ENCODE measurements around the gene CAPN10. TPM values are rescaled to one million over a fixed set of nuclear protein-coding genes. Genes with fewer than 3 reads are reported as not detected.

Gene CAPN10
- total RNA-seq, 1 donor from 2014 or later, result 24.9 TPM

DNA sequence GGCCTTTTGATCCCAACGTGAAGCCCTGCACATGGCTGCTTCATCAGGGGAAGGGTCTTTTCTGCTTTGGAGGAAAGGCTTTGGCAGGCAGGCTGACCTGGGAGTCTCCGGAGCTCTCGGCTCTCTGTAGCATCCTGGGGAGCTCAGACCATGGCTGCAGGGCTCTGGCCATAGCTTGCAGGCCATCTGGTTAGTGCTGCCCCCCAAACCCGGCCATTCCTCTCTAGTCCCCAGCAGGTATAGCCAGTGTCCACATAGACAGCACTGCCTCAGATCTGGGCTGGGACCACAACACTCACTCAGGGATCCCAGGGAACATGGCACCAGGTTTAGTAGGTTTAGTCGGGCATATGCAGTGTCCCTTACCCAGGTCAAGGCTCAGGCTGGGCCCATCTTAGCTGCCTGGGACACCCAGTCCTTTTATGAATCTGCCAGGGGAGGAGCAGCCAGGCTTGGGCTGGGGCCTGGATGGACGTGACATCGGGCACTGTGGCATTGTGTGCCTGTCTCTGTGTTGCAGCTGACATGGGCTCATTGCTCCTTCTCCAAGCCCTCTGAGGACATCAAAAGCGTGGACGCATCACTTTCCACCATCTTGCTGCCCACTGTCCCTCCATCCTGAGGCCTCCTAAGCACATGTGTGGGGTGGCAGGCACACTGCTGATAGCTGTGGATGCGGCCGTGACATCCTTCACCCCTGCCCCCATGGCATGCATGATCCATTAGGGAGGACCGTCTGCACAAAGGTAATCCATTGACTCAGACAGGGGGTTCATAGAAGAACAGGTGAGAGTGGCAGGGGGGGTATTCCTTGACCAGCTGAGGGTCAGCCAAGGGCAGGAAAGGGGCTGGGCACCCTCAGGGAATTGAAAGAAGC lies 19.6 kb downstream of the CAPN10 start:
- no peak for DNase-seq (ENCODE audit: low read depth)
- no peak overlapping the region for H3K4me3 Mint-ChIP-seq (ENCODE audit: unreplicated experiment)
- no peaks in the 10 kb centered on the region for H3K9me3 Mint-ChIP-seq (ENCODE audit: unreplicated experiment)

DNA sequence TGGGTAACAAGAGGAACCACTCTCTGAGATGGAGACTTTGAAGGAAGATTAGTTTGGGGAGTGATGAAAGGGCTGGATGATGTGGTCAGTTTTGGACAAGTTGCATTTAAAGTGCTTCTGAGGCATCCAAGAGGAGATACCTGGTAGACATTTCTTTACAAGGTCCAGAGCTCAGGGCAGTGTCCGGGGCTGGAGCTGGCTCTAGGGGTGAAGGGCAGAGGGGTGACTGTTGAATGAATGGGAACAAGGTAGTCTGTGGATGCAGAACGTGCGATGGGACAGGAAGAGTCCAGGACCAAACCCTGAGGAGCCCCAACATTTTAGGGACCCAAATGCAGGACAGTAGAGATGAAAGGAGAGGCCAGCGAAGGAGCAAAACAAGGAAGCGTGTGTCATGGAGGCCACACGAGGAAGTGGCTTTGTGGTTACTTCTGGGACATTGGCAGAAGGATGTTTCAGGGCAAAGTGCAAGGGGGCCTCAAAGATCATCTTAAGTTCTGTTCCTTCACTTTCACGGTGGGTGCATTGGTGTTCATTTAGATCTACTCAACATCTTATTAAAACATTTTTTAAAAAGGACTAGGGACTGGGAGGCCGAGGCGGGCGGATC lies 25.2 kb downstream of the CAPN10 start:
- no peak for TF ChIP-seq EZH2 (IDR thresholded peaks at IDR 0.05; ENCODE audit: insufficient read depth, low read length)
- TF ChIP-seq, protein P1, sequence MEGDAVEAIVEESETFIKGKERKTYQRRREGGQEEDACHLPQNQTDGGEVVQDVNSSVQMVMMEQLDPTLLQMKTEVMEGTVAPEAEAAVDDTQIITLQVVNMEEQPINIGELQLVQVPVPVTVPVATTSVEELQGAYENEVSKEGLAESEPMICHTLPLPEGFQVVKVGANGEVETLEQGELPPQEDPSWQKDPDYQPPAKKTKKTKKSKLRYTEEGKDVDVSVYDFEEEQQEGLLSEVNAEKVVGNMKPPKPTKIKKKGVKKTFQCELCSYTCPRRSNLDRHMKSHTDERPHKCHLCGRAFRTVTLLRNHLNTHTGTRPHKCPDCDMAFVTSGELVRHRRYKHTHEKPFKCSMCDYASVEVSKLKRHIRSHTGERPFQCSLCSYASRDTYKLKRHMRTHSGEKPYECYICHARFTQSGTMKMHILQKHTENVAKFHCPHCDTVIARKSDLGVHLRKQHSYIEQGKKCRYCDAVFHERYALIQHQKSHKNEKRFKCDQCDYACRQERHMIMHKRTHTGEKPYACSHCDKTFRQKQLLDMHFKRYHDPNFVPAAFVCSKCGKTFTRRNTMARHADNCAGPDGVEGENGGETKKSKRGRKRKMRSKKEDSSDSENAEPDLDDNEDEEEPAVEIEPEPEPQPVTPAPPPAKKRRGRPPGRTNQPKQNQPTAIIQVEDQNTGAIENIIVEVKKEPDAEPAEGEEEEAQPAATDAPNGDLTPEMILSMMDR (IDR thresholded peaks at IDR 0.05; ENCODE audit: insufficient read depth, low read depth, low read length), result no peak
- Mint-ChIP-seq H3K27ac (ENCODE audit: unreplicated experiment) (no peak overlapping the region), H3K27me3 (ENCODE audit: low read depth, unreplicated experiment) (peaks cover 3% of the 10 kb centered on the region), H3K4me3 (ENCODE audit: unreplicated experiment) (no peak overlapping the region), H3K36me3 (ENCODE audit: low read depth, unreplicated experiment) (peaks cover 7% of the 10 kb centered on the region), H3K4me1 (ENCODE audit: low read depth, unreplicated experiment) (no peaks in the 10 kb centered on the region), H3K9me3 (ENCODE audit: unreplicated experiment) (no peaks in the 10 kb centered on the region)
- Histone ChIP-seq H3K36me3 (ENCODE audit: insufficient read depth, low read length) (no peaks in the 10 kb centered on the region), H3K27me3 (ENCODE audit: insufficient read depth, low read length) (no peaks in the 10 kb centered on the region), H4K20me1 (ENCODE audit: insufficient read depth, low read length) (no peaks in the 10 kb centered on the region), H3K4me1 (ENCODE audit: insufficient read depth, low read length) (no peaks in the 10 kb centered on the region), H3K4me3 (ENCODE audit: insufficient read depth, low read depth, low read length) (no peak overlapping the region), H3K9me3 (ENCODE audit: insufficient read depth, low read depth, low read length) (no peaks in the 10 kb centered on the region), H3K4me2 (ENCODE audit: low read length) (no peak overlapping the region), H2AFZ (ENCODE audit: low read depth, low read length) (no peak overlapping the region), H3K79me2 (ENCODE audit: insufficient read depth, low read length) (no peaks in the 10 kb centered on the region), H3K9ac (ENCODE audit: low read length) (no peak overlapping the region), H3K27ac (ENCODE audit: low read depth, low read length) (no peak overlapping the region)
- DNase-seq (ENCODE audit: low read depth) (no peak), FAIRE-seq (no peak)

More for the DNA sequence above, 19.6 kb downstream of the CAPN10 start:
- H3K4me1 Mint-ChIP-seq (ENCODE audit: low read depth, unreplicated experiment), result no peaks in the 10 kb centered on the region
- H4K20me1 ChIP-seq (ENCODE audit: insufficient read depth, low read length), result no peaks in the 10 kb centered on the region
- no peaks in the 10 kb centered on the region for H3K9me3 ChIP-seq (ENCODE audit: insufficient read depth, low read depth, low read length)
- TF ChIP-seq EZH2 (IDR thresholded peaks at IDR 0.05; ENCODE audit: insufficient read depth, low read length), result no peak
- TF ChIP-seq, protein P1 (IDR thresholded peaks at IDR 0.05; ENCODE audit: insufficient read depth, low read depth, low read length), result no peak
- no peaks in the 10 kb centered on the region for H3K79me2 ChIP-seq (ENCODE audit: insufficient read depth, low read length)
- H3K4me2 ChIP-seq (ENCODE audit: low read length), result no peak overlapping the region
- H3K4me3 ChIP-seq (ENCODE audit: insufficient read depth, low read depth, low read length), result no peak overlapping the region
- H3K27me3 Mint-ChIP-seq (ENCODE audit: low read depth, unreplicated experiment), result peaks cover 4% of the 10 kb centered on the region
- no peak overlapping the region for H2AFZ ChIP-seq (ENCODE audit: low read depth, low read length)
- H3K36me3 ChIP-seq (ENCODE audit: insufficient read depth, low read length), result no peaks in the 10 kb centered on the region
- no peak for FAIRE-seq
- no peak overlapping the region for H3K27ac ChIP-seq (ENCODE audit: low read depth, low read length)
- H3K36me3 Mint-ChIP-seq (ENCODE audit: low read depth, unreplicated experiment), result peaks cover 5% of the 10 kb centered on the region
- H3K27me3 ChIP-seq (ENCODE audit: insufficient read depth, low read length), result no peaks in the 10 kb centered on the region
- H3K27ac Mint-ChIP-seq (ENCODE audit: unreplicated experiment), result no peak overlapping the region
- H3K4me1 ChIP-seq (ENCODE audit: insufficient read depth, low read length), result no peaks in the 10 kb centered on the region
- no peak overlapping the region for H3K9ac ChIP-seq (ENCODE audit: low read length)
